HG02571 (cell line): ENCODE results near the gene SLC4A2.

Experiments used
- ATAC-seq: cut with Tn5 transposase; IDR thresholded peaks from one replicate; pipeline ENCODE4 v1.9.1; 2021; ENCODE audit warnings: mild to moderate bottlenecking, moderate library complexity; ENCODE audit not compliant: unreplicated experiment

Gene SLC4A2

GRCh38 chr7:151091431-151091830 is 32.0 kb downstream of the SLC4A2 start:
- no peak for ATAC-seq

GRCh38 chr7:151091988-151092387 is 32.6 kb downstream of the SLC4A2 start:
- no peak for ATAC-seq

- ATAC-seq = no peak
Measured at GRCh38 chr7:151093748-151094147, 34.4 kb downstream of the SLC4A2 start.

DNA sequence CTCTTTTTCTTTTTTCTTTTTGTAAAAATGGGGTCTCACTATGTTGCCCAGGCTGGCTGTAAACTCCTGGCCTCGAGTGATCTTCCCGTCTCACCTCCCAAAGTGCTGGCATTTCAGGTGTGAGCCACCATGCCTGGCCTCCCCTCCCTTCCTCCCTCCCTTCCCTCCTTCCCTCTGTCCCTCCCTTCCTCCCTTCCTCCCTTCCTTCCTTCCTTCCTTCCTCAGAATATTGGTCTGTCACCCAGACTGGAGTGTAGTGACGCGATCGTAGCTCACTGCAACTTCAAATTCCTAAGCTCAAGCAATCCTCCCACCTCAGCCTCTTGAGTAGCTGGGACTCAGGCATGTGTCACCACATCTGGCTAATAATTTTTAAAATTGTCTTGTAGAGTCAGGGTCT is 35.3 kb downstream of the SLC4A2 start:
- ATAC-seq = no peak

DNA sequence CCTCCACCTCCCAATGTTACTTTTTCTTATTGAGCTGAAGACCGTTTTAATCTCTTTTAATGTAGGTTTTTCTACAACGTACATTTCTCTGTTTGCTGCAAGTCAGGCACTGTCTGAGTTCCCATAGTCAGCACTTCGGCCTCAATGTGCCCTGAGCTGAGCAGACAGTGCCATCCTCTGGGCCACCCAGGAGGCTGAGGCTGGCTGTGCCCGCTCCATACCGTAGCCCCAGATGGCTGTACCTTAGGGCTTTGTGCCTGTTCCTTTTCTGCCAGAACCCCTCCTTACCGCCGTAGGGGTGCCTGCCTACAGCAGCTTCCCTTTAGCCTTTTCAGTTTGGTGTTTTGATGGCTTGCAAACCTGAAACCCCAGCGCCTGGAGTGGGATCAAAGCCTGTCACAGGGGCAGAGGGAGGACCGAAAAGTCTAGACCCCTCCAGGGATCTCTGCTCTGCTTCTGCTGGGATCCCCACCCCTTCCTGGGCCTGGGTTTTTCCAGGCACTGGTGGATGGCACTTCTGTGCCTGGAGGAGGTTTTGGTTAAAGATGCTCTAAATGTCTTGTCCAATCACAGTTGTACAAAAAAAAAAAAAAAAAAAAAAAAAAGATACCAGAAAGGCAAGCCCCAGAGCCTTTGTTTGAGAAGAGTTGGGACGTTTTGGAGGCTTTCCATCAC is 35.9 kb downstream of the SLC4A2 start:
- no peak for ATAC-seq

- ATAC-seq = no peak
Measured at GRCh38 chr7:151095828-151096475, 36.6 kb downstream of the SLC4A2 start.

- no peak for ATAC-seq
Measured at GRCh38 chr7:151099486-151100211, 40.3 kb downstream of the SLC4A2 start.

DNA sequence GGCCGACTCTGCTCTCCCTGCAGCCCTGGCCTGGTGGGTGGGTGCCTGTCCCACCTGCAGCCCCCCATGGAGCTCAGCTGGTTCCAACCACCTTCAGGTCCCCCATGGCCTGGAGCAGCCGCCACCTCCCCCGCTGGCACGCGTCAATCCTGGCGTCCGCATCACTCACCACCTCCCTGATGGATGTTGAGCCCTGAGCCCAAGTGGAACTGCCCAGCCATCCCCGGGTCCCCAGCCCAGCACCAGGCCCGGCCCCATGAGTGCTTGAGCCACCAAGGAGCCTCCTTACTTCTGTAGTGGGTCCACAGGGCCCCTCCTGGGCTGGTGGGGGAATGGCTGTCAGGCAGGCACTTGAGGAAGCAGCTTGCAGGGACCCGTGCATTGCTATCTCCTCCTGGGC is 41.5 kb downstream of the SLC4A2 start:
- ATAC-seq = no peak

DNA sequence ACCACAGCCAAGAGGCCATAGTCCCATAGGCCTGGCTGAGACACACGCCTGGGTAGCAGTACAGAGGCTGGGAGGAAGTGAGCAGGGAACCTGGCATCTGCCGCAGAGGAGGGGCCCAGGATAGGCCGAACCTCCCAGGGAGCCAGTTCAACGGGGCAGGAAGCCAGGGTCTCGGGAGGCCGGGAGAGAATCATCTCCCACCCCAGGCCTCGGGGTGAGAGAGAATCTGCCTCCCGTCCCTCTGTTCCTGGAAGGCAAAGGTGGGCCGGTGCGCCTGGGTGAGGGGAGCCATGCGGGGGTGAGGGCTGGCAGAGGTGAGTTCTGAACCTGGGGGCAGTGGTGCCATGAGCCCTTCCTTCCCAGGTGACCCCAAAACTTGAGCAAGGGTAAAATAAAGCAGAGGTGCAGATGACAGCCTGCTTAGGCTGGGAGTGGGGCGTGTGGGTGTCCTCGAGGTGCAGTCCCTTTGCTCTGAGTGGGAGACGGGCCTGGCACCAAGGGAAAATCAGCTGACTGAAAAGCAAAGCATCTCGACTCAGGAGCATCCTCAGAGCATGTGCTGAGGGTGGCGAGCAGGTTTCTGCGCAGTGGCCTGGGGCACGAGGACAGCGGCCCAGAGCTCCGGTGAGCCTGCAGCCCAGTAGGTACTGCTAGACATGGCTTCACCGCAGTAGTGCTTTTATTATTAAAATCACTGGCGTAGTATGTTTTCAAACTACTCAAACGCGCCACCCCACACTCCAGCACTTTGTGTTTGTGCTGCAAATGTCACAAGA is 42.4 kb downstream of the SLC4A2 start:
- no peak for ATAC-seq

- ATAC-seq = no peak
Measured at GRCh38 chr7:151102991-151103390, 43.6 kb downstream of the SLC4A2 start.

DNA sequence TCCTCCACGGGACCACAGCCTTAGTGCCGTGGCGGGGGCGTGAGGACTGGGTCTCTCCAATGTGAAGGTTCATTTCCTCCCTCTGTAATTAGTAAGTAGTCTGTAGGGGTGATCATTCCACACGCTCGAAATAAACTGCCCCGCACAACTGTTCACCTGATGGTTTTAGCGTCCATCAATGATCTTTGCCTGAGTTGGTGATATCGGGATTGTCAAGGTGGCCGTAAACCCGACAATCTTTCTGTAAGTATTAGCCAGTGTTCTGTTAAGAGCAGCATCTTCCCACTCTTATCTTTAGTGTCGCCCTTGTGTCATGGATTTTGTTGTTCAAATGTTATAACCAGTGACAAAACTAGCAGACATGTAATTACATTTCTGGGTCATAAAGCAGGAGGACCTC is 44.6 kb downstream of the SLC4A2 start:
- ATAC-seq = no peak

- ATAC-seq = no peak
Measured at GRCh38 chr7:151104411-151105235, 45.2 kb downstream of the SLC4A2 start.

DNA sequence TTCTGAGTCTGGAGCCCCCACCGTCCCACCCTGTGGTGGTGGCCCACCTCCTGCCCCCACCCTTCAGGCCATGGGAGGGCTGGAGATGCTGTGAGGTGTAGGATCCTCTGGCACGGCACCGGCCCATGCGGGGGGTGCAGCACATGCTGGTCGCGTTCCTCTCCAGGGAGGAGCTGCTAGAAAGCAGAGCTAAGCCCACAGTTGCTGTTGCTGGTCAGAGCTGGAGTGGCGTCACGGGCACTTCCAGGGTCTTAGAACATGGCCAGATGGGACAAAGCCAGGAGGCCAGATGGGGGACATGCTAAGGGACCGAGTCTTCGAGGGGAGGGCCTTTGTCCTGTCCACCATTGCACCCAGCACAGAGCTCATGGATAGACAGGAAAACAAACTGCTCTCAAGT is 48.5 kb downstream of the SLC4A2 start:
- no peak for ATAC-seq

- no peak for ATAC-seq
Measured at GRCh38 chr7:151109094-151110048, 50.0 kb downstream of the SLC4A2 start.

DNA sequence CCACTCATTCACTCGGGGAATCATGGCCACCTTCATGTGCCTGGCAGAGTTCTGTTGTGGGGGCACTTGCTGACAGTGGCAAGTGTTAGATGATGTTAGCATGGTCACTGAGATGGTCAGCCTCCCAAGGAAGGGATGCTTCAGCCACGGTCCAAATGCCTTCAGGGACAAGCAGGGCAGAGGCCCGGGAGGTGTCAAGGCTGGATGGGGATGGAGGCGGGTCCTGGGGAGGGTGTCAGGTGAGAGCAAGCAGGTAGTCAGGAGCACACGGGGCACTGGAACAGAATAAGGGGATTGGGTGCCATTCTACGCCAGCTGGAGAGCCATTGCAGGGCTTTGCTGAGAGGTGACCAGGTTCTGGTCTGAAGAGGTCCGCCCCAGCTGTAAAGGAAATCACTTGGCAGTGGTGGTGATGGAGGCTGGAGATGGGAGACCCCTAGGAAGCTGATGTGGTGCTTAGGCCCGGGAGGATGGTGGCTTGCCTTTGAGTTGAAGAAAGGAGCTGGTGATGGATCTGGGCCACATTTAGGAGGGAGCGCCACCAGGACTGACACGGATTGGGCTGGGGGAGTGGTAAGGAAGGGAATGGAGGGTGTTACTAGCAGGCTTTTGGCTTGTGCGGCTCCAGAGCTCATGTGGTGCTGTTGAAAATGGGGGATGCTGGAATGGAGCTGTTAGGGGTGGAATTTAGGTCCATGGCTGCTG is 51.0 kb downstream of the SLC4A2 start:
- no peak for ATAC-seq

- ATAC-seq = peak; percentile 52
Measured at GRCh38 chr7:151110941-151111645, 51.7 kb downstream of the SLC4A2 start.

DNA sequence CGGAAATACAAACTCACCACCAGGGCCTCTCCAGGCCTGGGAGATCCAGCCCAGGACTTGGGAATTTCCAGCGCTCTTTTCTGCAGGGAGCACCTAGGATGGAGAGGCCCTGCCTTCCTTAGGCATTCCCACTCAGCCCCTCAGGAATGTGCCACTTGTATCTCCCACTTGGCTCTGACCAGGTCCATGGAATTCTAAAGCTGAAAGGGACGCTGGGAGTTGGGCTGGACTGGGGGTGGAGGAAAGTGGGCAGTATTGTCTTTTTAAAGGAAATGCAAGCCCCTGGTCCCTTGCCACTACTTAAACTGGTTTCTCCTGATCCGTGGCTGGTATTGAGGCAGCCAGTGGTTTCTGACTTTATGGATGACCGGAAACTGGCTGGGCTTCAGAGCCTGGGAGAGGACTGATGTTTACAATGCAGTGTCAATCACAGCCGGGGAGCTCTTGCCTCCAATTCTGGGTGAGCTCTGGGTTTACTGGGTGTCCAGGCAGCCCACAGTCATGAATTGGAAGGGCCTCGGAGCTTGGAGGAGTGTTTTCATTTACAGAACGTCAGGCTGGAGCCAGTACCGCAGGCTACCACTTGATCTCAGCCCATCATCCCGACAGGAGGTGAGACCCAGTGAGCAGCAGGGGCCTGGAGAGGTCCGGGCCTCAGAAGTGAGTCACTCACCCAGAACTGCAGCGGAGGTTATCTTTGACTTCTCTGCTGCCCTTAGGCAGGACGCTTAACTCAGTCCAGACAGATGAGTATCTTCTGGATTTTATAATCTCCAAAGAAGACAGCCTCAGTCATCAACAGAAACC is 54.2 kb downstream of the SLC4A2 start:
- no peak for ATAC-seq
